Keratinocyte (primary cell): ENCODE results near the gene CDKN3. TPM values are rescaled to one million over a fixed set of nuclear protein-coding genes. Genes with fewer than 3 reads are reported as not detected.
"Not testable (repeated sequence)": the region's sequence is repeated elsewhere in the genome, so short reads cannot be mapped to it uniquely, and the experiment has no call there.

Experiments
- DNase-seq: peaks from one replicate; pipeline ENCODE4 v3.0.0-alpha.2; 2011; ENCODE audit warnings: low read depth, missing footprints, low spot score
- FAIRE-seq: peaks from 2 replicates; lab custom pipeline; 2011; peaks lifted over from hg19 to GRCh38; lab: Jason Lieb, UNC
- H2AFZ ChIP-seq: 2 replicates; pipeline ENCODE4 v1.6.0; 2012; ENCODE audit warnings: low read length, control low read depth, inconsistent platforms; ENCODE audit not compliant: control insufficient read depth
- H3K27ac ChIP-seq: 2 replicates; pipeline ENCODE4 v1.5.1; 2011; ENCODE audit warnings: low read length; ENCODE audit not compliant: control insufficient read depth, insufficient read depth
- H3K27me3 ChIP-seq: 3 replicates; pipeline ENCODE4 v1.6.0; 2011; ENCODE audit warnings: low read length; ENCODE audit not compliant: control insufficient read depth, insufficient read depth; ENCODE audit errors: extremely low read depth
- H3K36me3 ChIP-seq, 2 experiments: 2 replicates in 1 of 2; 3 replicates in 1 of 2; pipeline ENCODE4 v1.5.1; 2011; ENCODE audit warnings: low read length in 2 of 2, mild to moderate bottlenecking in 1 of 2; ENCODE audit not compliant: control insufficient read depth in 2 of 2, insufficient read depth in 2 of 2; ENCODE audit errors: extremely low read depth in 1 of 2
- H3K4me1 ChIP-seq: 3 replicates; pipeline ENCODE4 v1.5.1; 2011; ENCODE audit warnings: low read length; ENCODE audit not compliant: control insufficient read depth, insufficient read depth; ENCODE audit errors: extremely low read depth
- H3K4me2 ChIP-seq: 3 replicates; pipeline ENCODE4 v1.6.0; 2011; ENCODE audit warnings: low read depth, low read length; ENCODE audit not compliant: control insufficient read depth, insufficient read depth; ENCODE audit errors: extremely low read depth
- H3K4me3 ChIP-seq, 3 experiments: fragments of 200-600 bp in 1 of 3; sonication (generic) in 1 of 3; 2 replicates in 2 of 3; 3 replicates in 1 of 3; pipeline ENCODE4 v1.5.1; 2011 to 2016; ENCODE audit warnings: low read length in 3 of 3, mild to moderate bottlenecking in 3 of 3, control low read depth in 2 of 3, inconsistent platforms in 1 of 3, low read depth in 1 of 3, mixed read lengths in 1 of 3, mixed run types in 1 of 3, moderate library complexity in 1 of 3; ENCODE audit not compliant: control insufficient read depth in 2 of 3, insufficient read depth in 2 of 3; ENCODE audit errors: extremely low read depth in 1 of 3
- H3K79me2 ChIP-seq: 2 replicates; pipeline ENCODE4 v1.6.0; 2012; ENCODE audit warnings: low read length; ENCODE audit not compliant: control insufficient read depth, insufficient read depth
- H3K9ac ChIP-seq: 3 replicates; pipeline ENCODE4 v1.6.0; 2011; ENCODE audit warnings: low read length; ENCODE audit not compliant: control insufficient read depth, insufficient read depth; ENCODE audit errors: extremely low read depth
- H3K9me1 ChIP-seq: 3 replicates; pipeline ENCODE4 v1.6.0; 2011; ENCODE audit warnings: low read length; ENCODE audit not compliant: control insufficient read depth, insufficient read depth; ENCODE audit errors: extremely low read depth
- H3K9me3 ChIP-seq: 2 replicates; pipeline ENCODE4 v1.5.1; 2012; ENCODE audit warnings: low read depth, low read length; ENCODE audit not compliant: control insufficient read depth
- H4K20me1 ChIP-seq: 3 replicates; pipeline ENCODE4 v1.6.0; 2011; ENCODE audit warnings: low read length; ENCODE audit not compliant: control insufficient read depth, insufficient read depth; ENCODE audit errors: extremely low read depth
- CTCF ChIP-seq, 3 experiments: IDR thresholded peaks in 1 of 3; conservative IDR thresholded peaks in 1 of 3; optimal IDR thresholded peaks in 1 of 3; 2 replicates in 2 of 3; 3 replicates in 1 of 3; pipeline versions ENCODE3 to v1.5.1; 2011; ENCODE audit warnings: low read length in 3 of 3, mild to moderate bottlenecking in 3 of 3, moderate library complexity in 2 of 3, control low read depth in 1 of 3, inconsistent platforms in 1 of 3; ENCODE audit not compliant: insufficient read depth in 2 of 3; ENCODE audit errors: extremely low read depth in 1 of 3
- EZH2 ChIP-seq: IDR thresholded peaks from one replicate; pipeline ENCODE4 v1.6.1; 2012; ENCODE audit warnings: inconsistent platforms, mild to moderate bottlenecking, low read length, moderate library complexity
- dilution Hi-C: fragments of 300-500 bp; cut with MboI; formaldehyde crosslinking; loops from one replicate; pipeline ENCODE4 v1.7.0; 2020; ENCODE audit warnings: low sequenced_read_pairs; ENCODE audit not compliant: extremely low pct_ligation_motif_present
- polyA plus RNA-seq, 5 experiments: library from polyadenylated mRNA; depleted of rRNA in 3 of 5; stranded (reverse) in 3 of 5; stranded (forward) in 1 of 5; unstranded in 1 of 5; fragments of >200 nt; gene quantifications; 1 replicate in 1 of 5; 2 replicates in 3 of 5; 3 replicates in 1 of 5; pipeline versions ENCODE4 v1.2.1 to v1.2.3, GENCODE V29; 2011 to 2012; ENCODE audit warnings: missing spikeins in 2 of 5, low read depth in 1 of 5, low replicate concordance in 1 of 5

The CDKN3 gene
- polyA plus RNA-seq, 1 donor (not counting 4 experiments of a cell fraction or from before 2014, with no cell fraction given), result 51.6 TPM

- DNase-seq, result no peak
- no peaks in the 10 kb centered on the region for H3K79me2 ChIP-seq
- H2AFZ ChIP-seq, result no peak overlapping the region
- dilution Hi-C loops, result no loop called here
- no peak for TF ChIP-seq CTCF (optimal IDR thresholded peaks at IDR 0.05 in 1 of 3, IDR thresholded peaks at IDR 0.05 in 1 of 3, conservative IDR thresholded peaks at IDR 0.05 in 1 of 3; ENCODE audit: extremely low read depth in 1 of 3, insufficient read depth in 2 of 3, low read length in 3 of 3)
- TF ChIP-seq EZH2, result no peak
- no peaks in the 10 kb centered on the region for H3K9me3 ChIP-seq
- no peak overlapping the region for H3K4me3 ChIP-seq
- no peaks in the 10 kb centered on the region for H3K4me1 ChIP-seq
- H3K4me2 ChIP-seq, result no peak overlapping the region
- no peak overlapping the region for H3K9ac ChIP-seq
- H3K36me3 ChIP-seq, result no peaks in the 10 kb centered on the region
- H3K27me3 ChIP-seq, result peaks cover 11% of the 10 kb centered on the region
- no peak for FAIRE-seq
- no peaks in the 10 kb centered on the region for H3K9me1 ChIP-seq
- no peak overlapping the region for H3K27ac ChIP-seq
- no peaks in the 10 kb centered on the region for H4K20me1 ChIP-seq
Measured at GRCh38 chr14:54374117-54374884, 22.5 kb upstream of the CDKN3 start.

- H3K9me3 ChIP-seq, result no peaks in the 10 kb centered on the region
- no peaks in the 10 kb centered on the region for H3K36me3 ChIP-seq
- H3K4me2 ChIP-seq, result no peak overlapping the region
- TF ChIP-seq EZH2 (no peak), CTCF (optimal IDR thresholded peaks at IDR 0.05 in 1 of 3, IDR thresholded peaks at IDR 0.05 in 1 of 3, conservative IDR thresholded peaks at IDR 0.05 in 1 of 3; ENCODE audit: extremely low read depth in 1 of 3, insufficient read depth in 2 of 3, low read length in 3 of 3) (no peak)
- no peaks in the 10 kb centered on the region for H3K79me2 ChIP-seq
- H3K4me3 ChIP-seq, result no peak overlapping the region
- no peaks in the 10 kb centered on the region for H3K9me1 ChIP-seq
- H4K20me1 ChIP-seq, result no peaks in the 10 kb centered on the region
- no peak for DNase-seq
- dilution Hi-C loops, result no loop called here
- no peaks in the 10 kb centered on the region for H3K4me1 ChIP-seq
- H3K27me3 ChIP-seq, result peaks cover 11% of the 10 kb centered on the region
- H3K9ac ChIP-seq, result no peak overlapping the region
- no peak for FAIRE-seq
- H2AFZ ChIP-seq, result no peak overlapping the region
- no peak overlapping the region for H3K27ac ChIP-seq
Measured at GRCh38 chr14:54377501-54377900, 19.3 kb upstream of the CDKN3 start.

- dilution Hi-C loops, H3K36me3 ChIP-seq, H3K9me3 ChIP-seq, H3K4me1 ChIP-seq, FAIRE-seq, H3K27ac ChIP-seq, H3K9ac ChIP-seq, H3K4me3 ChIP-seq, DNase-seq, H4K20me1 ChIP-seq, H2AFZ ChIP-seq, H3K79me2 ChIP-seq, H3K9me1 ChIP-seq, H3K4me2 ChIP-seq: not testable (repeated sequence)
- H3K27me3 ChIP-seq, result peaks cover 11% of the 10 kb centered on the region
Measured at GRCh38 chr14:54378893-54379292, 17.9 kb upstream of the CDKN3 start.

GRCh38 chr14:54380558-54380957 is 16.2 kb upstream of the CDKN3 start:
- H2AFZ ChIP-seq, DNase-seq, H4K20me1 ChIP-seq, H3K4me3 ChIP-seq, H3K4me2 ChIP-seq, H3K9me1 ChIP-seq, H3K4me1 ChIP-seq, H3K36me3 ChIP-seq, FAIRE-seq, H3K27ac ChIP-seq, H3K9me3 ChIP-seq, H3K79me2 ChIP-seq, H3K9ac ChIP-seq, dilution Hi-C loops: not testable (repeated sequence)
- peaks cover 11% of the 10 kb centered on the region for H3K27me3 ChIP-seq
